GM12872 (cell line): ENCODE measurements around the gene AP1M1.

Experiments
- CTCF ChIP-seq: IDR thresholded peaks from 3 replicates; pipeline ENCODE4 v1.5.1; 2011; ENCODE audit warnings: low read depth, mild to moderate bottlenecking, low read length, moderate library complexity; ENCODE audit not compliant: insufficient read depth

The AP1M1 gene

GRCh38 chr19:16272945-16273344 lies 75.2 kb downstream of the AP1M1 start:
- no peak for TF ChIP-seq CTCF

GRCh38 chr19:16274447-16274846 lies 76.7 kb downstream of the AP1M1 start:
- no peak for TF ChIP-seq CTCF

DNA sequence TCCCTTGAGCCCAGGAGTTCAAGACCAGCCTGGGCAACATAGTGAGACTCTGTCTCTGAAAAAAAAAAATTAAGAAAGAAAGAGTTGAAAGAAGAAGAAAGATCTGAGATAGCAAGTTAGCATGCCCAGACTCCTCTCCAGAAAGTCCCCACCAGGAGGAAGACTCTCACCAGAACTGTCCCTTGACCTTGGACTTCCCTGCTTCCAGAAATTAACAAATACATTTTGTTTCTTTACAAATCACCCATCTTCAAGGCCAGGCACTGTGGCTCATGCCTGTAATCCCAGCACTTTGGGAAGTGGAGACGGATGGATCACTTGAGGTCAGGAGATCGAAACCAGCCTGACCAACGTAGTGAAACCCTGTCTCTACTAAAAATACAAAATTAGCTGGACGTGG lies 82.6 kb downstream of the AP1M1 start:
- no peak for TF ChIP-seq CTCF

GRCh38 chr19:16281743-16282142 lies 84.0 kb downstream of the AP1M1 start:
- no peak for TF ChIP-seq CTCF

GRCh38 chr19:16283210-16284061 lies 85.7 kb downstream of the AP1M1 start:
- no peak for TF ChIP-seq CTCF

GRCh38 chr19:16284505-16284904 lies 86.8 kb downstream of the AP1M1 start:
- no peak for TF ChIP-seq CTCF

DNA sequence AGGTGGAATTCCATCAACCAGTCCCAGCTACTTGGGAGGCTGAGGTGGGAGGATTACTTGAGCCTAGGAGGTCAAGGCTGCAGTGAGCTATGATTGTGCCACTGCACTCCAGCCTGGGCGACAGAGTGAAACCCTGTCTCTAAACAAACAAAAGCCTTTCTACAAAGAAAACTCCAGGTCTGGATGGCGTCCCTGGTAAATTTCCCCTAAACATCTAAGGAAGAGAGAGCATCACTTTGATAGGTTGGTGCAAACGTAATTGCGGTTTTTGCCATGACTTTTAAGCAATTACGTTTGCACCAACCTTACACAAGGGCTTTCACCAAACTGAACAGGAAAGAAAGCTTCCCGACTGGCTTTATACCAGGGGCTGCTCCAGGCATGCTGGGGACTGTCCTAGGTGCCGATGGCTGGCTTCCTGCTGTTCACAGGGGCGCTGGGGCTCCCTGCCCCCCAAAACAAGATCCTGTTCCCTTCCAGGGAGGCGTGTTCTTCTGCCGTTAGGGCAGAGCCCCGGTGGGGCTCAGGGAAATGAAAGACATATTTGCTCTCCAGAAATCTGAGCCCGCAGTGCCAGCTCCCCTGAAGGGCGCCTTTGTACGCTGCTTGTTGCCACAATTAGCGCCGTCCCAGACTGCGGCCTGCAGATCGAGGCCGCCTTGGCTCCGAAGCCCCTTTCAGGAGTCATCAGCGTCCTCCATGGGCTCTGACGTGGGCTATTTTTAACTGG lies 88.2 kb downstream of the AP1M1 start:
- TF ChIP-seq CTCF, result no peak
